Measurements from ENCODE around the gene IL36G.

GRCh38 chr2:112996635-112997034, 18.8 kb downstream of the IL36G start:
- TF ChIP-seq CTCF (conservative IDR thresholded peaks at IDR 0.05; ENCODE audit: low read length) (no peak), EZH2phosphoT487 (IDR thresholded peaks at IDR 0.05; ENCODE audit: borderline replicate concordance, low read depth, low read length) (no peak)
